A549 (cell line): Measurements from ENCODE around the gene TP53BP1. TPM values are rescaled to one million over a fixed set of nuclear protein-coding genes. Genes with fewer than 3 reads are reported as not detected.
A peak's percentile ranks its signal among the peaks of the same experiment; 100 is the strongest.

Experiments used
- ATAC-seq, 2 experiments: fragments of 200-7000 bp in 1 of 2; fragments of >200 bp in 1 of 2; cut with Nextera tagmentation in 1 of 2; cut with Tn5 transposase in 1 of 2; 3 replicates each; pipeline versions ENCODE4 v1.8.0 to v1.9.1; 2018 to 2020; ENCODE audit warnings: mild to moderate bottlenecking in 1 of 2, moderate library complexity in 1 of 2
- CTCF ChIA-PET: fragments of 300-600 bp; sonication (Branson Sonifier 250); formaldehyde crosslinking; extraction: SDS; loops from one replicate; lab custom pipeline; 2021; ENCODE audit warnings: antibody characterized with exemption, inconsistent platforms; lab: Yijun Ruan, JAX
- POLR2A ChIA-PET: fragments of 350-600 bp; formaldehyde crosslinking; extraction: SDS; loops from one replicate; lab custom pipeline; 2021; ENCODE audit warnings: antibody characterized with exemption, inconsistent platforms; lab: Yijun Ruan, JAX
- DNase-seq, 2 experiments: peaks; one replicate each; pipeline versions ENCODE4 v3.0.0 to v3.0.0-alpha.2; 2011 to 2016; ENCODE audit warnings: low read depth in 1 of 2, low spot score in 1 of 2
- FAIRE-seq: peaks from 2 replicates; lab custom pipeline; 2011; peaks lifted over from hg19 to GRCh38; lab: Jason Lieb, UNC
- H3K27ac ChIP-seq, 2 experiments: fragments of >200 bp; sonication (Bioruptor Twin); formaldehyde crosslinking; 3 replicates each; pipeline ENCODE4 v1.5.1; 2016 to 2017
- H3K4me1 ChIP-seq: fragments of >200 bp; sonication (Bioruptor Twin); formaldehyde crosslinking; 3 replicates; pipeline ENCODE4 v1.6.1; 2016
- H3K4me2 ChIP-seq: fragments of >200 bp; sonication (Bioruptor Twin); formaldehyde crosslinking; 3 replicates; pipeline ENCODE4 v1.6.1; 2016
- H3K4me3 ChIP-seq: fragments of >200 bp; sonication (Bioruptor Twin); formaldehyde crosslinking; 3 replicates; pipeline ENCODE4 v1.5.1; 2016
- H3K9me3 ChIP-seq: fragments of >200 bp; sonication (Bioruptor Twin); formaldehyde crosslinking; 3 replicates; pipeline ENCODE4 v1.6.1; 2016
- ATOH8 ChIP-seq: fragments of 250-450 bp; sonication (Bioruptor Pico); IDR thresholded peaks from 2 replicates; pipeline ENCODE4 v1.5.0; 2020; ENCODE audit warnings: low read depth, mild to moderate bottlenecking, moderate library complexity
- BHLHE40 ChIP-seq: IDR thresholded peaks from 2 replicates; pipeline ENCODE4 v1.6.1; 2012; ENCODE audit warnings: low read depth, low read length, inconsistent platforms
- CHD2 ChIP-seq: fragments of 150-350 bp; IDR thresholded peaks from 2 replicates; pipeline ENCODE4 v1.6.1; 2014; ENCODE audit warnings: low read length; ENCODE audit not compliant: partially characterized antibody
- EP300 ChIP-seq, 2 experiments: fragments of >200 bp; sonication (Bioruptor Twin); formaldehyde crosslinking; IDR thresholded peaks; 2 replicates in 1 of 2; 3 replicates in 1 of 2; pipeline ENCODE4 v1.6.1; 2016 to 2017
- HDAC2 ChIP-seq: fragments of 200-600 bp; sonication (generic); IDR thresholded peaks from 2 replicates; pipeline ENCODE4 v1.6.1; 2016
- HEYL ChIP-seq: fragments of 250-450 bp; sonication (Bioruptor Pico); IDR thresholded peaks from 2 replicates; pipeline ENCODE4 v1.8.0; 2021; ENCODE audit warnings: mild to moderate bottlenecking, moderate library complexity
- JUN ChIP-seq, 2 experiments: fragments of >200 bp; sonication (Bioruptor Twin); formaldehyde crosslinking; IDR thresholded peaks; 2 replicates in 1 of 2; 3 replicates in 1 of 2; pipeline ENCODE4 v1.6.1; 2016 to 2017
- KDM1A ChIP-seq: fragments of 200-600 bp; sonication (generic); IDR thresholded peaks from 2 replicates; pipeline ENCODE4 v1.6.1; 2016; ENCODE audit warnings: low read depth, mild to moderate bottlenecking
- MAX ChIP-seq: IDR thresholded peaks from 2 replicates; pipeline ENCODE4 v1.6.1; 2012
- MYC ChIP-seq: IDR thresholded peaks from 2 replicates; pipeline ENCODE4 v1.6.1; 2012; ENCODE audit warnings: mild to moderate bottlenecking, inconsistent platforms, low read length, improper control_type of control experiment, borderline replicate concordance
- PHF8 ChIP-seq: fragments of 200-600 bp; sonication (generic); IDR thresholded peaks from 2 replicates; pipeline ENCODE4 v1.6.1; 2016; ENCODE audit warnings: low read depth, mild to moderate bottlenecking, antibody characterized with exemption, moderate library complexity, borderline replicate concordance
- POLR2A ChIP-seq: IDR thresholded peaks from 2 replicates; pipeline ENCODE4 v1.6.1; 2012; ENCODE audit warnings: mild to moderate bottlenecking, low read length
- RCOR1 ChIP-seq: fragments of 150-350 bp; IDR thresholded peaks from 2 replicates; pipeline ENCODE4 v1.6.1; 2014; ENCODE audit warnings: antibody characterized with exemption, low read length, low read depth
- REST ChIP-seq: fragments of 200-600 bp; sonication (generic); IDR thresholded peaks from 2 replicates; pipeline ENCODE4 v1.6.1; 2016; ENCODE audit warnings: antibody characterized with exemption, mild to moderate bottlenecking, moderate library complexity
- SMC3 ChIP-seq: fragments of >200 bp; sonication (Bioruptor Twin); formaldehyde crosslinking; IDR thresholded peaks from 3 replicates; pipeline ENCODE4 v1.6.1; 2018; ENCODE audit warnings: inconsistent platforms
- USF2 ChIP-seq: fragments of 450-650 bp; IDR thresholded peaks from 2 replicates; pipeline ENCODE4 v1.6.1; 2014; ENCODE audit warnings: antibody characterized with exemption
- ZC3H11A ChIP-seq: fragments of 450-650 bp; IDR thresholded peaks from 2 replicates; pipeline ENCODE4 v1.6.1; 2014; ENCODE audit warnings: antibody characterized with exemption, mild to moderate bottlenecking
- WGBS: methylation state at CpG from one replicate; pipeline ENCODE4 v1.1.6; 2017; ENCODE audit errors: missing lambda C conversion rate; 5-methylcytosine and 5-hydroxymethylcytosine counted together
- polyA plus RNA-seq, 4 experiments: library from polyadenylated mRNA; depleted of rRNA in 3 of 4; stranded (reverse); fragments of >200 nt; fragmentation: RNase III in 1 of 4; extraction: RNeasy Plus Mini Kit Qiagen cat#74134 plus additional on column Dnase treatment in 1 of 4; gene quantifications; 2 replicates in 3 of 4; 3 replicates in 1 of 4; pipeline ENCODE4 v1.2.3, GENCODE V29; 2011 to 2017

Gene TP53BP1
- polyA plus RNA-seq, 2 of the 4 experiments (the other 2 are of a cell fraction) = 25.0 to 49.8 TPM

- TF ChIP-seq REST (no peak), KDM1A (no peak), SMC3 (0 out of 3 replicates have a peak, but pooled peaks have one; percentile 7), ATOH8 (CRISPR knock-in tag) (no peak), RCOR1 (no peak), BHLHE40 (no peak)
Observed at GRCh38 chr15:43511012-43511885, 18.3 kb upstream of the TP53BP1 start (continued).

- Histone ChIP-seq H3K27ac (peak overlapping the region; percentile 82 to 87), H3K4me3 (peak overlapping the region; percentile 56), H3K9me3 (no peaks in the 10 kb centered on the region), H3K4me1 (peaks cover 18% of the 10 kb centered on the region), H3K4me2 (peak overlapping the region; percentile 78)
- DNase-seq (peak; percentile 80 to 96), FAIRE-seq (no peak), ATAC-seq (peak; percentile 97)
- WGBS = 2% methylated on average over 24 of the region's 41 CpGs
- POLR2A ChIA-PET = interaction anchor here (0.6 to 1.7 kb wide), 6 partner anchors 9 to 70 kb away, joined by 3 to 22 read pairs (median 4); partner anchors contain the start of gene TP53BP1
- TF ChIP-seq USF2 (peak; percentile 35; the same call in 1 of the 2 replicates), MYC (peak; percentile 52; the same call in 1 of the 2 replicates), EP300 (IDR thresholded peaks at IDR 0.05) (no peak), MAX (peak; percentile 46; the same call in 1 of the 2 replicates), PHF8 (peak; percentile 29; the same call in 1 of the 2 replicates), POLR2A (peak; percentile 33), CHD2 (no peak), JUN (IDR thresholded peaks at IDR 0.05) (peak in 1 of 2 experiments; percentile 52; a peak in 1 of 5 replicates)
- CTCF ChIA-PET = interaction anchor here (0.7 to 6.3 kb wide), 8 partner anchors 11 to 70 kb away, joined by 3 to 30 read pairs (median 6); partner anchors contain the start of gene TP53BP1
Observed at GRCh38 chr15:43510200-43511011, 17.4 kb upstream of the TP53BP1 start.

GRCh38 chr15:43509660-43510199, 16.8 kb upstream of the TP53BP1 start:
- no peak for FAIRE-seq
- no peak for ATAC-seq
- no peak for DNase-seq
- Histone ChIP-seq H3K4me3 (peak overlapping the region; percentile 56), H3K9me3 (no peaks in the 10 kb centered on the region), H3K4me1 (peaks cover 18% of the 10 kb centered on the region), H3K27ac (peak overlapping the region; percentile 82 to 87), H3K4me2 (peak overlapping the region; percentile 78)
- TF ChIP-seq HEYL (CRISPR knock-in tag) = no peak
- TF ChIP-seq HDAC2 = no peak
- no peak for TF ChIP-seq ZC3H11A
- no peak for TF ChIP-seq KDM1A
- CTCF ChIA-PET = interaction anchor here (3.0 kb wide), 1 partner anchor 12 kb away, joined by 13 read pairs; no protein-coding TSS in a partner anchor
- WGBS = 55% methylated on average over 8 of the region's 8 CpGs
- POLR2A ChIA-PET = interaction anchor here (1.7 kb wide), 2 partner anchors 16 to 69 kb away, joined by 10 to 22 read pairs; partner anchors contain the start of gene TP53BP1
